HG02970 (cell line): ENCODE results near the gene RNFT2.

Source experiments
- ATAC-seq: cut with Tn5 transposase; IDR thresholded peaks from one replicate; pipeline ENCODE4 v1.9.1; 2021; ENCODE audit warnings: mild to moderate bottlenecking, moderate library complexity, moderate number of reproducible peaks; ENCODE audit not compliant: unreplicated experiment, low FRiP score

RNFT2 gene

GRCh38 chr12:116709768-116710167 lies 28.3 kb upstream of the RNFT2 start:
- ATAC-seq = no peak

- no peak for ATAC-seq
Observed at GRCh38 chr12:116710370-116711150, 27.6 kb upstream of the RNFT2 start.

GRCh38 chr12:116712458-116713303 lies 25.4 kb upstream of the RNFT2 start:
- no peak for ATAC-seq

- no peak for ATAC-seq
Observed at GRCh38 chr12:116713527-116713926, 24.6 kb upstream of the RNFT2 start.

GRCh38 chr12:116714175-116714574 lies 23.9 kb upstream of the RNFT2 start:
- ATAC-seq = no peak

- no peak for ATAC-seq
Observed at GRCh38 chr12:116717466-116718437, 20.4 kb upstream of the RNFT2 start.

- ATAC-seq = no peak
Observed at GRCh38 chr12:116718655-116719454, 19.3 kb upstream of the RNFT2 start.

- ATAC-seq = no peak
Observed at GRCh38 chr12:116719731-116720528, 18.2 kb upstream of the RNFT2 start.

GRCh38 chr12:116722245-116722644 lies 15.9 kb upstream of the RNFT2 start:
- no peak for ATAC-seq

GRCh38 chr12:116726694-116727093 lies 11.4 kb upstream of the RNFT2 start:
- no peak for ATAC-seq

- ATAC-seq = no peak
Observed at GRCh38 chr12:116727261-116727660, 10.9 kb upstream of the RNFT2 start.

- no peak for ATAC-seq
Observed at GRCh38 chr12:116727891-116728290, 10.2 kb upstream of the RNFT2 start.

- ATAC-seq = no peak
Observed at GRCh38 chr12:116731801-116732200, 6.3 kb upstream of the RNFT2 start.

- no peak for ATAC-seq
Observed at GRCh38 chr12:116734156-116734768, 3.9 kb upstream of the RNFT2 start.

GRCh38 chr12:116735084-116735483 lies 3.0 kb upstream of the RNFT2 start:
- no peak for ATAC-seq

- ATAC-seq = no peak
Observed at GRCh38 chr12:116735951-116736599, 2.0 kb upstream of the RNFT2 start.

- ATAC-seq = no peak
Observed at GRCh38 chr12:116736962-116737773, 947 bp upstream of the RNFT2 start.
